Lung microvascular endothelial cell (primary cell): ENCODE data around the gene GBP5. TPM values are rescaled to one million over a fixed set of nuclear protein-coding genes. Genes with fewer than 3 reads are reported as not detected.
"Not testable (repeated sequence)": the region's sequence is repeated elsewhere in the genome, so short reads cannot be mapped to it uniquely, and the experiment has no call there.

Experiments used
- DNase-seq, 2 donors: peaks; one replicate each; pipeline versions ENCODE4 v3.0.0 to v3.0.0-alpha.2; 2010; ENCODE audit warnings: low read depth in 2 of 2
- total RNA-seq: library from RNA; depleted of rRNA; stranded (reverse); fragments of >200 nt; gene quantifications from 2 replicates; pipeline ENCODE4 v1.2.1, GENCODE V29; 2014

The GBP5 gene
- total RNA-seq, 1 donor from 2014 or later, result under 0.01 TPM

GRCh38 chr1:89280766-89281165 lies 8.1 kb upstream of the GBP5 start:
- no peak for DNase-seq

DNA sequence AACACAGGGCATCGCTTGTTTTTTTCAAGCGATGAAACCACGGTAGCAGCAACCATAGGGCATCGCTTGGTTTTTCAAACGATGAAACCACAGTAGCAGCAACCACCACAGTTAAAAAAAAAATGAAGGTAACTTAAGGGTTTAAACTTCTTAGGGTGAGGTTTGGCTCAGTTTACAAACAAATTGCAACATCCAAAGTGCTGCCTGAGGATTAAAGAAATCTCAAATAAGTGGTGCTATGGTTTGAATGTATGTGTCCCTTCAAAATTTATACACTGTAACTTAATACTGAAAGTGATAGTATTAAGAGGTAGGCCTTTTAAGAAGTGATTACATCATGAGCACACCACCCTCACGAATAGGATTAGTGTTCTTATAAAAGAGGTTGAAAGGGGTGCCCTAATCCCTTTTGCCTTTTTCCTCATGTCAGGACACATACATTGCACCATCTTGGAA lies 6.4 kb upstream of the GBP5 start:
- no peak for DNase-seq

DNA sequence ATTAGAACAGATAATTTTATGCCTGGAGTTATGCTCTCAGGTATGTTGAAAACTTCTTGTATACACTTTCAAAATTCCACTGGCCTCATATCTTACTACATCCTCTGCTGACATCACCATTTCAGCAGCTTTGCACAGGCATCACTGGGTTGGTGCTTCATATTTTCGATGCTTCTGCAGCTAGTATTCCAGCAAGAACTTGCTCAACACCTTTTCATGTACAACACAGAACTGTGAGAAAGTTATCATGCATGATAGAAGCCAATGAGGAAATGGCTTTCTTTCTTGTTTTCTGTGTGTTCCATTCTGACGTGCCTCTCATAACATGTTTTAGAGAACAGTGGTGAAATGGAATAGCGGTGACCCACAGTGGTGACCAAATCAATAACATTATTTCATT lies 5.1 kb upstream of the GBP5 start:
- no peak for DNase-seq

- peak in 1 of 2 donors; percentile 28 for DNase-seq
These were observed 4.0 kb upstream of the GBP5 start for GRCh38 chr1:89276690-89277089.

- DNase-seq, result peak; percentile 61 to 66
These were observed 1.8 kb upstream of the GBP5 start for GRCh38 chr1:89274411-89274857.

- DNase-seq, result no peak
These were observed 691 bp upstream of the GBP5 start for GRCh38 chr1:89273324-89273778.

DNA sequence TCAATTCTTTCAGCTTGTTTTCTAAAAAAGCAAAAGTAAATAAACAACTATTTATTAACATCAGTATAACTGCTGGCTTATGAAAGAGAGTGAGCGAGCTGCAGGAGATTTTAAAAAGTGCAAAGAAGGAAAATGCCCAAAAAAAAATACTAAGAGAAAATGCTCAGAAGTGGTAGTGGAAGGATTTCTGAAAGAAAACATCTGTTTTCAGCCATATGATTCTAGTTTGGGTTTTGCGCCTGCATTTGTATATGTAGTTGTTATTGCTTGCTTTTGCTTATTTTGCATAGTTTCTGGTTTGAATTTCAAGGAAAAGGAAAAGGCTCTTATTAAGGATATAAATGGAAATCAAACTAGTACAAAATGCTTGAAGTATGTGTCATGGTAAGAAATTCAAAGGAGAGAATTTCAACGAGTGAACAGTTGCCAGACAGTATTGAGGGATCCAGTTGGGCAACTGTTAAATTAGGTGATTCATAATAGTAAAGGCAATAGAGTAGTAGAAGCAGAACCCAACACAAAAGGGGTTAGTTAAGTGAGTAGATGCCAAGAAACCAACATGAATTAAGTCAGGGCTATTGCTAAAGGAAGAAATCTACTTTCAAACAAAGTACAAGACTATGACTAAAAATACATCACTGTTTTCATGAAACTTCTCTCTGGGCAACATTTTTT lies 1.2 kb downstream of the GBP5 start:
- DNase-seq, result no peak

- no peak for DNase-seq
These were observed 2.2 kb downstream of the GBP5 start for GRCh38 chr1:89270423-89270822.

GRCh38 chr1:89269277-89269676 lies 3.4 kb downstream of the GBP5 start:
- DNase-seq, result no peak

- DNase-seq, result peak in 1 of 2 donors; percentile 93
These were observed 10.0 kb downstream of the GBP5 start for GRCh38 chr1:89262643-89263042.

DNA sequence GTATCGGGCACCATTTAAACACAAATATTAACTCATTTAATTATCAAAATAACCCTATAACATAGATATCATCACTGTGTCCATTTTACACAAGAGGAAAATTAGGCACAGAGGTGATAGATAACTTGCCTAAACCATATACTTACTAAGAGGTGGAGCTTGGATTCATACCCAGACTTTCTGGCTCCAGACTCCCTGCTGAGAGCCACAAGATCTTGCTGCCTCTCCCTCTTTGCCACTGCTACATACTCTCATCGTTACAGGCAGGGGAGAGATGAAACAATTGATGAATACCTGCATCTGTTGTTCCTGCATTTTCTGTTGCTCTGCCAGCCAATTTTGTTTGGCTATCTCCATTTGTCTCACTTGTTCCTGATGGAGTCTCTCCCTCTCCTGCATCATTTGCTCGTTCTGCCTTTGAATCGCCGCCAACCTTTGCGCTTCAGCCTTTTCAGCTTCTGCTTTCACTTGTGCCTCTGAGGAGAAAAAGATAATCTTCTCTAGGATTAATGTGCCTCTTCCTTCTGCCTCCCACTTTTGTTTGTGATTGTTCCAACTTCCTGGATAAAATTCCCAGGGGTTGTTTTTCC lies 10.6 kb downstream of the GBP5 start:
- peak in 1 of 2 donors; percentile 36 for DNase-seq

DNA sequence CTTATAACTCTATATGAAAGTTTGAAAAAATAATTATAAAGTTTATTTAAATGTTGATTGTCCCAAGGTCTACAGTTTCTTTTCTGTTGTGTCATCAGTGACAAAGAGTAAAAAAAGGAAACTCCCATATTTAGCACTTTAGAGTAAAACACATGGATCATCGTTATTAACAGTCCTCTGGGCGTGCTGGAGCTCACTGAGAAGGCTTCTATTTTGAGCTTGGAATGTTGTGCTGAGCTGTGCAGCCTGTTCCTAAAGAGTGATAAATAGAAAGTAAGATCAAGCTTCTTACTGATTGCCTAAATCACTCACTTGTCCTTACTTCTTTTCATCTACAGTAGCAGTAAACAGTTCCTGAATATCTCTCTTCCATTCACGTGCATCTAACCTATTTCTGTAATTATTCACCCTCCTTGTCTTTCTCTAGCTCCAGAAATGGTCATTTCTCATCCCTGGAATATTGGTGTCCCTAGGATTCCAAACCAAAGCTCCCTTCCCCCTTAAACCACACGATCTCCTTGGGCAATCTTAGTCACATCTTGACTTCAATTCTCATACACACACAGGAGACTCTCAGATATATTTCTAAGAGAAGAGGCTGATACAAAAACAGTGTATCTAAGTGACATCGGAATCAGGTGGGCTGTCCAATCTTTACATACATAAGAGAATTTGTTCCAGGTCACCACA lies 11.9 kb downstream of the GBP5 start:
- DNase-seq, result no peak

- DNase-seq, result no peak
These were observed 12.6 kb downstream of the GBP5 start for GRCh38 chr1:89260042-89260441.

GRCh38 chr1:89259283-89259971 lies 13.2 kb downstream of the GBP5 start:
- no peak for DNase-seq

GRCh38 chr1:89257041-89257440 lies 15.6 kb downstream of the GBP5 start:
- DNase-seq, result no peak

GRCh38 chr1:89255581-89255980 lies 17.1 kb downstream of the GBP5 start:
- DNase-seq, result not testable (repeated sequence)

- DNase-seq, result peak; percentile 78 to 91
These were observed 17.9 kb downstream of the GBP5 start for GRCh38 chr1:89254658-89255287.

- no peak for DNase-seq
These were observed 29.6 kb downstream of the GBP5 start for GRCh38 chr1:89243046-89243445.
